HUES6 (cell line): Measurements from ENCODE around the gene C19orf33.

Source experiments
- H3K27ac ChIP-seq: 2 replicates; pipeline ENCODE4 v1.7.0; 2013; ENCODE audit warnings: low read depth, mild to moderate bottlenecking, low read length, inconsistent platforms
- H3K27me3 ChIP-seq: 2 replicates; pipeline ENCODE4 v1.6.1; 2013; ENCODE audit warnings: low read length; ENCODE audit not compliant: control insufficient read depth, insufficient read depth
- H3K36me3 ChIP-seq: 2 replicates; pipeline ENCODE4 v1.6.1; 2013; ENCODE audit warnings: low read length; ENCODE audit not compliant: control insufficient read depth, insufficient read depth
- H3K4me1 ChIP-seq: 2 replicates; pipeline ENCODE4 v1.6.1; 2013; ENCODE audit warnings: low read length; ENCODE audit not compliant: control insufficient read depth, insufficient read depth
- H3K4me3 ChIP-seq: 2 replicates; pipeline ENCODE4 v1.5.1; 2013; ENCODE audit warnings: low read depth, low read length
- H3K9ac ChIP-seq: one replicate; pipeline ENCODE4 v1.6.1; 2013; ENCODE audit warnings: mild to moderate bottlenecking, low read length
- H3K9me3 ChIP-seq: 2 replicates; pipeline ENCODE4 v1.6.1; 2013; ENCODE audit warnings: low read depth, low read length; ENCODE audit not compliant: control insufficient read depth, insufficient read depth

Gene C19orf33

DNA sequence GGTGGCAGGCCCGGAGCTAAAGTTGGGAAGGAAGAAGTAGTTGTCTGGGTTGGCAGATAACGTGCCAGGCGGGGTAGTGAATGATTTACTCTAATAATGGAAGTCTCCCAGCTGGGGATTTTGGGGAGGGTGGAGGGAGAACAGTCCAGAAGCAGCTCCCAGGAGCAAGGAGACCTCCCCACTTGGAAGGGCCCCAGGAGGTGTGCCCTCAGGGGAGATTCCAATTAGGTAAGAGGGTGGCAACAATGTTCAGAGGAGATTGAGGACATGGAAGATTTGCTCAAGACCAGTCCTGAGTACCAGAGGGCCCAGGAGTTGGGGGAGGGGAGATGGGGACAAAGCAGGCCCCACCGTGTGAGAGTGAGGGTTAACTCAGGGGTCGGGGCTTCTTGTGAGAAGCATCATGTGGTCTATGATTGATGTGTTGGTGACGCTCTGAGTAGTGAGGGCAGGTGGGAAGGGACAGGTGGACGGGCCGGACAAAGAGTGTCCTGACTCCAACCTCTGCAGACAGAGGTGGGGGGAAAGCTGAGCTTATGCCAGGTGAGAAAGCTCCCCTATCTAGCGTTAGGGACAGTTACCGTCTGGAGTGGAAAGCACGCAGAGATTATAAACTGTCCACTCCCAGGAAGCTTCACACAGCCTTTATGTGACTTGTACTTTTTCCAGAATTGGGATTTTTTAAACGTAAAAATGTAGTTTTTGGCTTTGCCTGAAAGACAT lies 36.1 kb upstream of the C19orf33 start:
- Histone ChIP-seq H3K36me3 (no peaks in the 10 kb centered on the region), H3K27me3 (no peaks in the 10 kb centered on the region), H3K4me3 (peak overlapping the region; percentile 35; the same call in 1 of the 2 replicates), H3K9ac (peak overlapping the region; percentile 21), H3K4me1 (peaks cover 56% of the 10 kb centered on the region), H3K9me3 (no peaks in the 10 kb centered on the region), H3K27ac (no peak overlapping the region)

DNA sequence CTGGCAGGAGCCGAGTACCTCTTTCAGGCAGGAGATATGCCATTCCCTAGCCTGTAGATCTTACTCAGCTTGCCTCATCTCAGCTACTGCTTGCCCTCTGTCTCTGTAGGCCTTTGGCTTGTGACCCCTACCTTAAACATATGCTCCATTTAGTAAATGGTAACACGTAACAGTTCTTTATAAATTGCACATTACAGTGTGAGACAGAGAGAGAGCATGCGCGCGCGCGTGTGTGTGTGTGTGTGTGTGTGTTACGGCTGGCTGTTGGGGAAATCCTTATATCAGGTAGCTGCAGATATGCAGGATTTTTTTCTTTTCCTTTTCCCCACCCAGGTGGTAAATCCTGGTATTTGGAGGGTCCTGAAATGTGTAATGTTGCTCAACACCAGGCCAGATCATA lies 35.5 kb upstream of the C19orf33 start:
- Histone ChIP-seq H3K4me1 (peaks cover 52% of the 10 kb centered on the region), H3K27me3 (no peaks in the 10 kb centered on the region), H3K4me3 (no peak overlapping the region), H3K36me3 (no peaks in the 10 kb centered on the region), H3K9ac (no peak overlapping the region), H3K27ac (no peak overlapping the region), H3K9me3 (no peaks in the 10 kb centered on the region)

DNA sequence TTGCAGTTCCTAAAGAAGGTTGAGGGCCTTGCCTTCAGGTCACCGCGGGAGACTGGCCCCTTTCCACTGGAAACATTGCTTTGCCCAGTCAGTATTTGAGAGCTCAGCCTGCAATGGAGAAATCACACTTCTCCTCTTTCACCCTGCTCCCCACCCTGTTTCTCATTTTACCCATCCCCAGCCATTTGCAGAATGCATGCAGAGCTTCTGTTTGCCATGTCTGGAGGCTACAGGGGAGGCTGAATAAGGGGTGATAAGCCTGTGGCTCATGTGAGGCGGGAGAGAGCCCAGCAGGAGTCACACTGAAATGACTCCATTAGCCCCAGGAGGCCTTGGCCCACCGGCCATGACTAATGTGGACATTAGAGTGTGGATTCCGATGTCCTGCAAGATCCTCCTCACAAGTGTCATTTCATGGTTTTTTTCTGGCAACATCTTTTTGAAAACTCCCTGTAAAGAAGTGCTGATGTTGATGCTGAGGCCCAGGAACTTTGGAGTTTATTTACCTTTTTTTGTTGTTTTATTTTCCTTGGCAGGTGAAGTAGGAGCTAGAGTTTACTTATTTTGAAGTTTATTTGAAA lies 33.4 kb upstream of the C19orf33 start:
- no peaks in the 10 kb centered on the region for H3K36me3 ChIP-seq
- H3K4me1 ChIP-seq, result peaks cover 43% of the 10 kb centered on the region
- no peak overlapping the region for H3K4me3 ChIP-seq
- no peaks in the 10 kb centered on the region for H3K9me3 ChIP-seq
- H3K9ac ChIP-seq, result no peak overlapping the region
- H3K27me3 ChIP-seq, result no peaks in the 10 kb centered on the region
- no peak overlapping the region for H3K27ac ChIP-seq

DNA sequence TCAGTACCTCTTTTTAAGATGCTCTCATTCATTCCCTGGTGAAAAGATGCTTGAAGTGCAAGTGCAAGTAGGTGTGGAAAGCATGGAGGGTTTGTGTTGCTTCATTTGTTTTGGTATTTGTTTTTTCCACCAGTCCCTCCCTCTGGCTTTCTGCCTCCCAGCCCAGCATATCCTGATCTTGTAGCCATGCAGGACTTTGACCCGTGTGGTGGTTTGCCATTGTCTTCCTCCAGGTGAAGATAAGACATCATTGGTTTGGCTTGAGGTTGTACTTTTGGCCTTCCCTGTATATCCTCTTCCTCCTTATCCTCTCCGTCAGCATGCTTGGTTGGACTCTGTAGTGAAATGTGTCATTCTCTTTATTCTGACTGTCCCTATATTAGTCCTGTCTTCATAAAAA lies 30.6 kb upstream of the C19orf33 start:
- no peaks in the 10 kb centered on the region for H3K9me3 ChIP-seq
- no peaks in the 10 kb centered on the region for H3K36me3 ChIP-seq
- H3K27ac ChIP-seq, result no peak overlapping the region
- H3K27me3 ChIP-seq, result no peaks in the 10 kb centered on the region
- no peak overlapping the region for H3K4me3 ChIP-seq
- H3K4me1 ChIP-seq, result peaks cover 21% of the 10 kb centered on the region; the same call in 1 of the 2 replicates
- H3K9ac ChIP-seq, result no peak overlapping the region

DNA sequence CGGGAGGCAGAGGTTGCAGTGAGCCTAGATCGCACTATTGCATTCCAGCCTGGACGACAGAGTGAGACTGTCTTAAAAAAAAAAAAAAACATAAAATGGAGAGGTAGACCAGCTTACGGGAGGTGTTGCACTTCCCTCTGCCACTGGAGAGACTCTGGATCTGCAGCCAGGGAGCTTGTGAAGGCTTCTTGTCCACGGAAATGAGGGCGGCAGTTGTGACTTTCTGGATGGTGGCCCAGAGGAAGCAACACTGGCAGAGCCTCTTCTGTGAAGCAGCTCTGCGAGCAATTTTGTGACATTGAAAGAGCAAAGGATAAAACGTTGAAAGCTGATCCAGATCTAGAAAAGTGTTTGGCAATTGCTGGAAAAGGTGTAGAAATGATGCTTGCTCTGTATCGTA lies 29.3 kb upstream of the C19orf33 start:
- Histone ChIP-seq H3K27me3 (no peaks in the 10 kb centered on the region), H3K36me3 (no peaks in the 10 kb centered on the region), H3K9ac (no peak overlapping the region), H3K9me3 (no peaks in the 10 kb centered on the region), H3K4me1 (peaks cover 18% of the 10 kb centered on the region; the same call in 1 of the 2 replicates), H3K27ac (no peak overlapping the region), H3K4me3 (no peak overlapping the region)

DNA sequence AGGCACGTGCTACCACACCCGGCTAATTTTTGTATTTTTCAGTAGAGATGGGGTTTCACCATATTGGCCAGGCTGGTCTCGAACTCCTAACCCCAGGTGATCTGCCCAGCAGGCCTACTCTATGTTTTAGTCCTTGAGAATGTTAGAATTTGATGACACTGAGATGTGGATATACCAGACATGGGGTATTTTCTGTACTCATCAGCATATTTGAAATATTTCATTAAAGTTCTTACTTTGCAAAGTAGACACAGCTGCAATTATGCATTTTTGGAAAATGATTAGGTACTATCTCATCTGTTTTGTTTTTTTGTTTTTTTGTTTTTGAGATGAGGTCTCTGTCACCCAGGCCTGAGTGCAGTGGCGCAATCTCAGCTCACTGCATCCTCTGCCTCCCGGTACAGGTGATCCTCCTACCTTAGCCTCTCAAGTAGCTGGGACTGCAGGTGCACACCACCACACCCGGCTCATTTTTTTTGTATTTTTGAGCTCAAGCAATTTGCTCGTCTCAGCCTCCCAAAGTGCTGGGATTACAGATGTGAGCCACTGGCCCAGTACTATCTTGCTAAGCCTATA lies 27.0 kb upstream of the C19orf33 start:
- Histone ChIP-seq H3K27ac (no peak overlapping the region), H3K27me3 (no peaks in the 10 kb centered on the region), H3K4me3 (no peak overlapping the region), H3K9me3 (no peaks in the 10 kb centered on the region), H3K4me1 (peaks cover 5% of the 10 kb centered on the region; the same call in 1 of the 2 replicates), H3K9ac (no peak overlapping the region), H3K36me3 (peaks cover 9% of the 10 kb centered on the region)

DNA sequence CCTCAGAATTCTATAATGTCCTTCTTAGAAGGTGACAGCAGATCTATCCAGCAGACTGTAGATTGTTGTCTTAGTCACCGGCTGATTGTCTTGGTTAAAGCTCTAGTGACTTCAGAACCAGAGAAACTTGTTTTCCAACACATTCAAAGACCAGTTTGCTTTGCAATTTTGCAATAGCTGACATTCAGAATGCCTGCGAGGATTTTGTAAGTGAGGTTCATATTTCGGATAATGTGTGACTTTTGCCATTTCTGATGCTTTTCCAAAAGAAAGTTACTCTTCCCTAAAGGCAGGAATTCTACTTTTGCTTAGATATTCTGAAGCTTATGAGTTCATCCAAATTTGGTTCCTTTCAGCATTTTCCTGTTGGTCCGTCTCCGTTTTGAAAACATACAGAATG lies 26.5 kb upstream of the C19orf33 start:
- Histone ChIP-seq H3K27me3 (no peaks in the 10 kb centered on the region), H3K9ac (no peak overlapping the region), H3K27ac (no peak overlapping the region), H3K36me3 (peaks cover 12% of the 10 kb centered on the region), H3K4me3 (no peak overlapping the region), H3K9me3 (no peaks in the 10 kb centered on the region), H3K4me1 (peaks cover 5% of the 10 kb centered on the region; the same call in 1 of the 2 replicates)

DNA sequence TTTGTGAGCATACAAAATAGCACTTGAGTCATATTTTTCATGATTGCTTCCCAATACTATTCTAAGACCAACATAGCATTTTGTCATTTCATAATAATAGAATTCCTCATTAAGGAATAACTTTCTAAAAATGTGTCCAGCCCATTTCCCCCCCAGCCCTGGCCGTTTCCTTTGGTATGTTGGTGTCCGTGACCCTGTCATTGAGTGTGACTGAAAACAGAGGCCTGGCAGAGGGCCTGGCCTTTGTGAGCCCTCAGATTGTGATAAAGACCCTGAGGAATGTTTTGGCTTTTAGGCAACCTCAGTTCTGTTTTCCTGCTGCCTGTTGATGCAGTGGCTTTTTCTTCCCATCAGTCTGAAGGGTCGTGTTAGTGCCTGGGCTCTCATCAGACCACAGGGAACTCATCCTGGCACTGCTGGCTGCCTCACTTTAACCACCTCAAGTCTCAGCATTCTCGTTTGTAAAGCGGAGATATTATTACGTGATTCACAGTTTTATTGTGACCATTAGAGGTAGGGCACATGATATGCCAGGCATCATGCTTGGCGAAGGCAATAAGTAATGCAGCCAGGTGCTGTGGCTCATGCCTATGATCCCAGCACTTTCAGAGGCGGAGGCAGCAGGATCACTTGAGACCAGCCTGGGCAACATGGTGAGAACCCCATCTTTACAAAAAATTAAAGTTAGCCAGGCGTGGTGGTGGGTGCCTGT lies 25.9 kb upstream of the C19orf33 start:
- Histone ChIP-seq H3K27me3 (no peaks in the 10 kb centered on the region), H3K4me3 (no peak overlapping the region), H3K4me1 (peaks cover 5% of the 10 kb centered on the region; the same call in 1 of the 2 replicates), H3K27ac (no peak overlapping the region), H3K9me3 (no peaks in the 10 kb centered on the region), H3K9ac (no peak overlapping the region), H3K36me3 (peaks cover 13% of the 10 kb centered on the region)

DNA sequence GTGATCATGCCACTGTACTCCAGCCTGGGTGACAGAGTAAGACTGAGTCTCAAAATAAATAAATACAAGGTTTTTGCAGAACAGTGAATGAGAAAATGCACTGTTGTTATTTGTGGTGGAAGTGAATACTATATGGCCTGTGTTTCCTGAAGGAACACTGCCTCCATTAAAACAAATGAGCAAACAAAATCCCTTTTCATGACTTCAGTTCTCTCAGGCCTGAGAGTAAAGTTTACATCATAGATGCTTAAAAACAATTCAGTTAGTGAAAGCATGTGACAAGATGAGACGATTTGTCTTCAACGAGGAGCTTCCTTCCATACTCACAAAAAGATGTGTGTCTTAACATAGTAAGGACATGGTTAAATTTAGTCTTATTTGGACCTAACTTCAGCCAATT lies 25.3 kb upstream of the C19orf33 start:
- no peak overlapping the region for H3K9ac ChIP-seq
- peaks cover 18% of the 10 kb centered on the region for H3K36me3 ChIP-seq
- no peaks in the 10 kb centered on the region for H3K9me3 ChIP-seq
- H3K4me1 ChIP-seq, result peaks cover 5% of the 10 kb centered on the region; the same call in 1 of the 2 replicates
- H3K27me3 ChIP-seq, result no peaks in the 10 kb centered on the region
- no peak overlapping the region for H3K27ac ChIP-seq
- no peak overlapping the region for H3K4me3 ChIP-seq

DNA sequence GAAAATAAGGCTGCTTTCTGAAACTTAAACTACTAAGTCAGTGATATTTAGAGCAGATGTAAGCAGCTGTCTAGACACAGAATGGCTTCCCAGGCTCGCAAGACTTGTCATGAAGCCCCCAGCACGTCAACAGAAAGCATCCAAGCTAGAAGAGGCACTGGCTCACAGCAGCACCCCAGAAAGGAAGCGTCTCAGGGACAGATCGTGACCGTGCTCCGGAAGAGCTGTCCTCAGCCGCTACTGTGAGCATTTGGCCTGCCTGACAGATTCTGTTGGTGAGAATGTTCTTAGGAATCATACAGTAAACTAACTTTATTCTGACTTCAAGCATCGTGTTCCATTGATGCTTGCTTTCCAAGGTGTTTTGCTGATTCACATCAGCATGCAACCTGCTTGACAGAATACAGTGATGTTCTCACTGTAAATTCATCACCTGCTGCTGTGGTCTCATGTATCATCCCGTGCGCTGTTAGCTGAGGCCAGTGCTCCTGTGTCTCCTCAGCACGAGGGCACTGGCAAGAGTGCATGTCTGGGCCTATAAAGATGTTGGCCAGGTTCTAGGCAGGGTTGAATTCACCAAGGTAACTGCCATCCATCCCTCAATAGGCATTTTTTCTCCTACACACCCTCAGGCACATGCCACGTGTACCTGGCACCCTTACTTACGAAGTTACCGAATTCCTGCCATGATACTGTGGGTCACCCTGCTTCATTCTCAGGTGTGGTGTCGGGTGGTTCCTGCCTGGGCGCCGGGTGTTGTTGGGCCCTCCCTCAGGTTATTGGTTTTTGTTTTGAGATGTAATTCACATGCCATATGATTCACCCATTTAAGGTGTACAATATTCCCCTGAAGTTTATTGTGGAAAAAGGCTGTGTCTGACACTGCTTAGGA lies 23.8 kb upstream of the C19orf33 start:
- H3K9ac ChIP-seq, result no peak overlapping the region
- H3K27me3 ChIP-seq, result no peaks in the 10 kb centered on the region
- peaks cover 5% of the 10 kb centered on the region; the same call in 1 of the 2 replicates for H3K4me1 ChIP-seq
- H3K4me3 ChIP-seq, result no peak overlapping the region
- H3K36me3 ChIP-seq, result peaks cover 28% of the 10 kb centered on the region
- H3K9me3 ChIP-seq, result no peaks in the 10 kb centered on the region
- no peak overlapping the region for H3K27ac ChIP-seq
